Measurements from ENCODE around the gene CCR8.
A peak's percentile ranks its signal among the peaks of the same experiment; 100 is the strongest.
"Not testable (repeated sequence)": the region's sequence is repeated elsewhere in the genome, so short reads cannot be mapped to it uniquely, and the experiment has no call there.

CCR8 gene

DNA sequence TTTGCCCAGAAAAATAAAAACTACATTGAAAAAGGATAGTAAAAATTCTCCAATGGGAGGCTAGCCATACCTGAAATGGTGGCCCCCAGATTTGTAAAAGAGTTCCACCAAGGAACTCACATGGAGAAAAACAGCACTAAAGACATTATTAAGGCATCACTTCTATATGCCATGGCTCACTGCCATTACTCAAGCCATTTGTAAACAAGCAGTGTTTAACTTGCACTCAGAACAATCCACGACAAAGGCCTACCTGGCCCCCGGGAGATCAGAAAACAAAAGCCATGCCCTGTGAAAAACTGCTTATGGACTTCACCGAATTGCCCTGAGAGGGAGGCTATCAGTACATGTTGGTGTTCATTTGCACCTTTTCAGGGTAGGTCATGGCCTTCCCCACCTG, 19.6 kb downstream of the CCR8 start:
- DNase-seq (ENCODE audit: low spot score), result no peak

DNA sequence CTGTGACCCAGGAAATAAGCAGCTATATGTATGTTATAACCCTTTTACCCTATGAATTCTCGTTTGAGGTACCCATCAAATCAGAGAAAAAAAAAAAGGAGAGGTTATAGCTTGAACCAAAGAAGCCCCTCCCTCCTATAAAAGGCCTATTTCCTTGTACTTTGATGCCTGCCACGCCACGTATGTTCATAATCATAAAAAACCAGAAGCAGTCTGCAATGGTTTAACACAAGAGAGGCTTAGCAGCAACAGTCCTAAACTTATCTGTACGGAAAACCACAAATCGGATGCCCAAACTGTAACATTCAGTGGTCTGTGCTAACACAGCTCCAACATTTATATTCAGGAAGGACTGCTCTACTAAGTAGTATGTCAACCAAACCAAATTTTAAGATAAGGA, 21.2 kb downstream of the CCR8 start:
- no peak for DNase-seq (ENCODE audit: low spot score)

DNA sequence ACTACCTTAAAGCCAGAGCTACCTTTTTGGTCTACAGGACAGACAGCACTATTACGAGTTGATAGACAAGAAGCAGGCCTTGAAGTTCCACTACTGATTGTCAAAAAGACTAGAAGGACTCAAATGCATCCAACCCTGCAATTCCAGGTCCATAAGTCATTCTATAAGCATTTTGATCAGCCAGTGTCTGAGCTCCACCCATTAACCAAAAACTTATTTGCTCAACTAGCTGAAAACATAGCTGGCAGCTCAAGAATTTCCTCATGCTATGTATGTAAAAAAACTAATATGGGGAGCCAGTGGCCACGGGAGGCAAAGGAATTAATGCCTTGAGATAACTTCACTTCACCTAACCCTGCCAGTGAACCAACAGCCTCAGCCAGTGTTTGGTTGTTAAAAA, 21.6 kb downstream of the CCR8 start:
- not testable (repeated sequence) for DNase-seq (ENCODE audit: low spot score)

DNA sequence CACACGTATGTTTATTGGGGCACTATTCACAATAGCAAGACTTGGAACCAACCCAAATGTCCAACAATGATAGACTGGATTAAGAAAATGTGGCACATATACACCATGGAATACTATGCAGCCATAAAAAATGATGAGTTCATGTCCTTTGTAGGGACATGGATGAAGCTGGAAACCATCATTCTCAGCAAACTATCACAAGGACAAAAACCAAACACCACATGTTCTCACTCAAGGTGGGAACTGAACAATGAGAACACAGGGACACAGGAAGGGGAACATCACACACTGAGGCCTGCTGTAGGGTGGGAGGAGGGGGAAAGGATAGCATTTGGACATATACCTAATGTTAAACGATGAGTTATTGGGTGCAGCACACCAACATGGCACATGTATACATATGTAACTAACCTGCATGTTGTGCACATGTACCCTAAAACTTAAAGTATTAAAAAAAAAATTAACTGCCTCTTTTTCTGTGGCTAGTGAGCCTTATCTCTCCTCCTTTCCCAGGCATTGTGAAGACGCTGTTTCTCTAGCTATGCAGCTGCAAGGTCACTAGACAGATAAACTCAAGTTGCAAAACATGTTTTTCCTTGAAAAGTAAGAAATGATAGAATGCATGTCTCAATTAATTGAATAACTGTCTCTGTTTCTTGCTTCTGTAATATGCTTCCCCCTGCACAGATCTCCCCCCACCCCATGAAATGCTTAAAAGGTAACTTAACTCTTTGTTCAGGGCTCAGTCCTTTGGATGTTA, 23.8 kb downstream of the CCR8 start:
- DNase-seq (ENCODE audit: low spot score), result not testable (repeated sequence)

DNA sequence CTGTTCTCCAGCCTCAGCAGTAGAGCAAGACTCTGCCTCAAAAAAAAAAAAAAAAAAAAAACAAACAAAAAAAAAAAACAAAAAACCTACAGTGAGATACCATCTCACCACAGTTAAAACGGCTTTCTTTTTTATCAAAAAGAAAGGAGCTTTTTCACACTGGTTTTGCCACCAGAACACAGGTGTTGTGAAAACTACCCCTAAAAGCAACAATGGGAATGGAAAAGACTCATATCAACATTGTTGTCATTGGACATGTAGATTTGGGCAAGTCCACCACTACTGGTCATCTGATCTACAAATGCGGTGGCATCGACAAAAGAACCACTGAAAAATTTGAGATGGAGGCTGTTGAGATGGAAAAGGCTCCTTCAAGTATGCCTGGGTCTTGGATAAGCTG, 28.8 kb downstream of the CCR8 start:
- DNase-seq (ENCODE audit: low spot score), result no peak

DNA sequence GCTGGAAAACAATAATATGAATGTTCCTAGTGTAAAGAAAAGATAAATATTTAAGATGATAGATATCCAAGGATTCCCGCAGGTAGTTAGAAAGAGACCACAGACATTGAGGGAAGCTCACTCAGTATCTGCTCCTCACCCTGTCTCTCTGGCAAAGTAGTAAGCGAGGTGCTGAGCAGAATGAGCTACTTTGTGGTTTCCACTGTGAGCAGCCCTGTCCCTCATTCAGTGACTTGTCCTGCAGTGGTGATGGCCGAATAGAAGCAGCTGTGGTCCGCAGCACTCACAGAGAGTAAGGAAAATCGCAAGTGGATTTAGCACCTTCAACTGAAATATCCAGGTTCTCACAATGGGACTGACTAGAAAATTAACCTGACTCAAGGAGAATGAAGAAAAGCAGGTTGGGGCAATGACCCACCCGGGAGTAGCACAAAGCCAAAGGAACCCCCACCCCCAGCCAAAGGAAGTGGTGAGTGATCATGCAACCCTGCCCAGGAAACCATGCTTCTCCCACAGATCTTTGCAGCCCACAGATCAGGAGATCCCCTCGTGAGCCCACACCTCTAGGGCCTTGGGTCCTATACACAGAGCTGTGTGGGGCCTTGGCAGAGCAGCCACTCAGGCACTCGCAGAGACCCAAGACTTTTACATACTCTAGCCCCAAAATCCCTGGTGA, 31.9 kb downstream of the CCR8 start:
- no peak for DNase-seq (ENCODE audit: low spot score)

DNA sequence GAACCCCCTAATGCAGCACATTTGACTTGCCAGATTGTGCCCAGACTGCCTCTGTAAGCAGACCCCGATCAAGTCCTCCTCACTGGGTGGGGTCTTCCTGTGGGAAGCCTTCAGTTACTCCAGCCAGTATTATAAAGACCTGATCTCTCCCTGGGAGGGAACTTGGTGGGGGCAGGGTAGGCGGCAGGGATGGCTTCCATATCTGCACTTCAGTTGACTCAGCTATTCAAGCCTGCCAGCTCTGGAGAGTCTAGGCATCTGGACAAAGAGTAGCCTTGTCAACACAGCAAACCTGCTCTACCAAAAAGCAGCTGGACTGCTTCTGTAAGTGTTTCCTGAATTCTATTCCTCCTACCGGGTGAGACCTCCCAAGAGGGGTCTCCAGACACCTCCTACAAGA, 32.7 kb downstream of the CCR8 start:
- no peak for DNase-seq (ENCODE audit: low spot score)

DNA sequence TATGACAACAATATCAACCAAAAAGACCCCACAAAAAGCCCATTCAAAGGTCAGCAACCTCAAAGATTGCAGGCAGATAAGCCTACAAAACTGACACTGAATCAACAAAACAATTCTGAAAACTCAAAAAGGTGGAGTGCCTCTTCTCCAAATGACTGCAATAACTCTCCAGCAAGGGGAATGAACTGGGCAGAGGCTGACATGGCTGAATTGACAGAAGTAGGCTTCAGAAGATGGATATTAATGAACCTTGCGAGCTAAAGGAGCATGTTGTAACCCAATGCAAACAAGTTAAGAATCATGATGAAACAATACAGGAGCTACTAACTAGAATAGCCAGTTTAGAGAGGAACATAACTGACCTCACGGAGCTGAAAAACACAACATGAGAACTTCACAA, 33.3 kb downstream of the CCR8 start:
- no peak for DNase-seq (ENCODE audit: low spot score)

DNA sequence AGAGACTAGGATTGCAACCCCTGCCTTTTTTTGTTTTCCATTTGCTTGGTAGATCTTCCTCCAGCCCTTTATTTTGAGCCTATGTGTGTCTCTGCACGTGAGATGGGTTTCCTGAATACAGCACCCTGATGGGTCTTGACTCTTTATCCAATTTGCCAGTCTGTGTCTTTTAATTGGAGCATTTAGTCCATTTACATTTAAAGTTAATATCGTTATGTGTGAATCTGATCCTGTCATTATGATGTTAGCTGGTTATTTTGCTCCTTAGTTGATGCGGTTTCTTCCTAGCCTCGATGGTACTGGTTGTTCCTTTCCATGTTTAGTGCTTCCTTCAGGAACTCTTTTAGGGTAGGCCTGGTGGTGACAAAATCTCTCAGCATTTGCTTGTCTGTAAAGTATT, 40.9 kb downstream of the CCR8 start:
- DNase-seq (ENCODE audit: low spot score), result not testable (repeated sequence)

DNA sequence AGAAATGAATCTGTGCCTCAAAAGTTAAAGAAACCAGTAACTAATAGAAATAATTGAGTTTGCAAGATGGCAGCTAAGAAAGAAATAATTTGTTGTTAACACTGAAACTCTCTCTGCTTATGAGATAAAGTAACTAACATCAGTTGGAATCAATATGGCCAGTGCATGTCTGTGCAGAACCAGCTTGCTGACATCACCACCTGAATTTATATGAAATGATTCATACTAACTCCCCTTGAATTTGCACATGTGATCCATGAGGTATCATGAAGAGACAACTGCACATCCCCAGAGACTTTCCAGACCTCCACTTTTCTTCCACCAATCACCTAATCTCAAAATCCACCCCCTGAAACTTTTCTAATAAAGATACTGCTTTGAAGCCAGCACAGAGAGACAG, 43.3 kb downstream of the CCR8 start:
- DNase-seq (ENCODE audit: low spot score), result no peak

DNA sequence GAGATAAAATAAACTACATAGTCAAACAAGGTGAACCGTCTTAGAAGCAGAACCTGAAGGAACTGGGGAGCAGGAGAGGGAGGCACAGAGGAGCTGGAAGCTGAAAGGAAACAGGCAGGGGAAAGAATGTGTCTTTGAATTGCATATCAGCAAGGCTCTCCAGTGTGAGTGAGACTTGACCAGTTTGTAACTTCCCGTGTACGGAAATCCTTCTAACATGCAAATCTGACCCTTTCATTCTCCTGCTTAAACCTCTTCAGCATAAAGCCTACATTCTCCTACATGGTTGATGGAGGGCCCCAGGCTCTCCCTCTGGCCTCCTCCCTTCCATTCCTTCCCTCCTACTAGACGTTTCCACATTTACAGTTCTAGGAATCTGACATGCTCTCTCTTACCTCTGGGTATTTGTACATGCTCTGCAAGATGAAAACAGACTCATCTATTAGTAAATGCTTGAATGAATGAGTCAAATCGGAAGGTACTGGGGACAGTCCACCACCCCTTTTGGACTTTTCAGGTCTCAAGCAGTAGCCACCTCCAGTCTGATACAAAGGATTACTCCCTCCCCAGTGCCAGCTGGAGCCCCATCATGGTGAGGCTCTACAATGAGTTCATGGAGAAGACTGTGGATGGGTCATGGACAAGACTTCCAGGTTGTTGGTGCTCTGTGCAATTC, 47.6 kb downstream of the CCR8 start:
- peak; percentile 26 for DNase-seq (ENCODE audit: low spot score)

DNA sequence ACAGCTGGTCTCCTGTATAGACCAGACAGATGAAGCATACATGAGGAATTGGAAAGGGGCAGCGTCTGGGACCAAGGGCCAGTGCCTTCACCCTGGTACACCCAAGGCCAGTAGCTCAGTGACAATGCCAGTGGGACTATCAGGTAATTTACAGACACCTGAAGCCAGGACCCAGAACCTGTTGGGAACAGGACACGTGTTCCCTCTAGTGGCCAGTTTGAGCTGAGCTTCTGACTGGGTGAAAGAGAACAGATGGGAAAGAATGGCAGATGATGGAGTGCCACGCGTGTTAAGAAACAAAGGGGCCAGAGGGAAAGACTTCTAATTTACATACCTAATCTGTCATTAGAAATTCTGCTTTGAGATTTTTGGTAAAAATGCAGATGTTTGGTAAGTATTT, 48.6 kb downstream of the CCR8 start:
- DNase-seq (ENCODE audit: low spot score), result peak; percentile 18

DNA sequence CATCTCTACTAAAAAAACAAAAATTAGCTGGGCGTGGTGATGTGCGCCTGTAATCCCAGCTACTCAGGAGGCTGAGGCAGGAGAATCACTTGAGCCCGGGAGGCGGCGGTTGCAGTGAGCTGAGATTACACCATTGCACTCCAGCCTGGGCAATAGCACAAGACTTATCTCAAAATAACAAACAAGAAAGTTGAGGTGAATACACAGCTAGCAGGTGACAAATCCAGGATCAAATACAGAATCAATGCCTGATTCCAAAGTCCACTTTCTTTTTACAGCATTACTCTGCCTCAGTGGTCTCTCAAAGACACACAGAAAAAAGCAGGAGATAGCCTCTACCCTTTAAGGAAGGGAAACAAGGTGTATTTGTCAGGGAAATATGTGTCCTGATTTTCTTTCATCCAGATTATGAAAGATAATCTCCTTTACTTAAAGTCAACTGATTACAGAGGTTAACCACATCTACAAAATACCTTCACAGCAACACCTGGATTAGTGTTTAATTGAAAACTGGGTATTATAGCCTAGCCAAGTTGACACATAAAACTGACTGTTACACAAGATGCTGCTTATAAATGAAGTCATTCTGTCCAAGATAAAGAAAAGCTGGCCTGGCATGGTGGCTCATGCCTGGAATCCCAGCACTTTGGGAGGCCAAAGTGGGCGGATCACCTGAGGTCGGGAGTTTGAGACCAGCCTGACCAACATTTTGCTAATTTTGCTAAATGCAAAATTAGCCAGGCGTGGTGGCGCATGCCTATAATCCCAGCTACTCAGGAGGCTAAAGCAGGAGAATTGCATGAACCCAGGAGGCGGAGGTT, 49.7 kb downstream of the CCR8 start:
- DNase-seq (ENCODE audit: low spot score), result no peak

DNA sequence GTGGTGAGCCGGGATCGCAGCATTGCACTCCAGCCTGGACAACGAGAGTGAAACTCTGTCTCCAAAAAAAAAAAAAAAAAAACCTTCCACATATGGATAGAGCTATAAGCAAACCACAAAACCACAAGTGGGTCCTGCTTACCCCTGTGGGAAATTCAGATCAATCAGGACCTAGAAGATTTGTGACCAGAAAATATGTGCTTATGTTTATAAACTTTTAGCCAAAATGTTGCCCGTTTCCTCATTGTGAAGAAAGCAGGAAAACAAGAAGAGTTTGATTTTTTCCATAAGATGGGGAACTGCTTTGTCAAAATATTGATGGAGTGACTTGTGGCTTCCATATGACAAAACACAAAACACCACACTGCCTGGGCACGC, 50.3 kb downstream of the CCR8 start:
- no peak for DNase-seq (ENCODE audit: low spot score)

DNA sequence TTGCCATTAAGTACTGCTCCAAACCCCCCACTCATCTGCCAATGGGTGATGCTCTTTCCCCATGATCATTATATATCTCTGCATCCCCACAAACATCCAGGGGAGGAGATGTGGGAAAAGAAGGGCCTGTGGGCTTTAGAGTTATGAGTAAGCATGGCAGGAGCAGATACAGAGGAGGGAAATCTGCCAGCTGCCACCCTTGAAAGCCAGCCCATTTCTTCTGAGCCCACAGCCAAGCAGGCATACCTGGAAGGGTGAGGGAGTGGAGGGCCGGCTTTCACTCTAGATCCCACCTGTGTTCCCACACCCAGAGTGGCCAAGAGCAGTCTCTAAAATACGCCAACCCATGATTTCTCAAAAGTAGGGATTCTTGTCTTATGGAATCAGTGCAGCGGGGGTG, 51.9 kb downstream of the CCR8 start:
- DNase-seq (ENCODE audit: low spot score), result no peak
